ENCODE measurements around the gene LRRC3. TPM values are rescaled to one million over a fixed set of nuclear protein-coding genes. Genes with fewer than 3 reads are reported as not detected.

Gene LRRC3
- total RNA-seq, 1 donor from 2014 or later: 9.1 TPM

- Mint-ChIP-seq H3K27me3 (ENCODE audit: unreplicated experiment) (peaks cover 4% of the 10 kb centered on the region), H3K36me3 (ENCODE audit: low read depth, unreplicated experiment) (peaks cover 6% of the 10 kb centered on the region), H3K27ac (ENCODE audit: unreplicated experiment) (no peak overlapping the region), H3K9me3 (ENCODE audit: unreplicated experiment) (no peaks in the 10 kb centered on the region), H3K4me1 (ENCODE audit: unreplicated experiment) (peaks cover 3% of the 10 kb centered on the region), H3K4me3 (ENCODE audit: unreplicated experiment) (no peak overlapping the region)
- TF ChIP-seq, protein P1, sequence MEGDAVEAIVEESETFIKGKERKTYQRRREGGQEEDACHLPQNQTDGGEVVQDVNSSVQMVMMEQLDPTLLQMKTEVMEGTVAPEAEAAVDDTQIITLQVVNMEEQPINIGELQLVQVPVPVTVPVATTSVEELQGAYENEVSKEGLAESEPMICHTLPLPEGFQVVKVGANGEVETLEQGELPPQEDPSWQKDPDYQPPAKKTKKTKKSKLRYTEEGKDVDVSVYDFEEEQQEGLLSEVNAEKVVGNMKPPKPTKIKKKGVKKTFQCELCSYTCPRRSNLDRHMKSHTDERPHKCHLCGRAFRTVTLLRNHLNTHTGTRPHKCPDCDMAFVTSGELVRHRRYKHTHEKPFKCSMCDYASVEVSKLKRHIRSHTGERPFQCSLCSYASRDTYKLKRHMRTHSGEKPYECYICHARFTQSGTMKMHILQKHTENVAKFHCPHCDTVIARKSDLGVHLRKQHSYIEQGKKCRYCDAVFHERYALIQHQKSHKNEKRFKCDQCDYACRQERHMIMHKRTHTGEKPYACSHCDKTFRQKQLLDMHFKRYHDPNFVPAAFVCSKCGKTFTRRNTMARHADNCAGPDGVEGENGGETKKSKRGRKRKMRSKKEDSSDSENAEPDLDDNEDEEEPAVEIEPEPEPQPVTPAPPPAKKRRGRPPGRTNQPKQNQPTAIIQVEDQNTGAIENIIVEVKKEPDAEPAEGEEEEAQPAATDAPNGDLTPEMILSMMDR (IDR thresholded peaks at IDR 0.05; ENCODE audit: unreplicated experiment): no peak
- no peak for DNase-seq (ENCODE audit: low spot score)
Measured at GRCh38 chr21:44464351-44464750, 9.0 kb downstream of the LRRC3 start.

GRCh38 chr21:44466351-44466954 lies 11.1 kb downstream of the LRRC3 start:
- Mint-ChIP-seq H3K9me3 (ENCODE audit: unreplicated experiment) (no peaks in the 10 kb centered on the region), H3K36me3 (ENCODE audit: low read depth, unreplicated experiment) (peaks cover 6% of the 10 kb centered on the region), H3K4me1 (ENCODE audit: unreplicated experiment) (no peaks in the 10 kb centered on the region), H3K27me3 (ENCODE audit: unreplicated experiment) (peaks cover 4% of the 10 kb centered on the region), H3K27ac (ENCODE audit: unreplicated experiment) (peak overlapping the region; percentile 4), H3K4me3 (ENCODE audit: unreplicated experiment) (no peak overlapping the region)
- TF ChIP-seq, protein P1 (IDR thresholded peaks at IDR 0.05; ENCODE audit: unreplicated experiment): no peak
- no peak for DNase-seq (ENCODE audit: low spot score)

- H3K27me3 Mint-ChIP-seq (ENCODE audit: unreplicated experiment): peaks cover 4% of the 10 kb centered on the region
- no peak overlapping the region for H3K4me3 Mint-ChIP-seq (ENCODE audit: unreplicated experiment)
Measured at GRCh38 chr21:44466996-44467858, 11.9 kb downstream of the LRRC3 start.

GRCh38 chr21:44467859-44468195 lies 12.5 kb downstream of the LRRC3 start:
- H3K4me1 Mint-ChIP-seq (ENCODE audit: unreplicated experiment): no peaks in the 10 kb centered on the region
- no peaks in the 10 kb centered on the region for H3K9me3 Mint-ChIP-seq (ENCODE audit: unreplicated experiment)
- DNase-seq (ENCODE audit: low spot score): no peak
- H3K27me3 Mint-ChIP-seq (ENCODE audit: unreplicated experiment): peaks cover 4% of the 10 kb centered on the region
- no peak overlapping the region for H3K27ac Mint-ChIP-seq (ENCODE audit: unreplicated experiment)
- peaks cover 6% of the 10 kb centered on the region for H3K36me3 Mint-ChIP-seq (ENCODE audit: low read depth, unreplicated experiment)
- H3K4me3 Mint-ChIP-seq (ENCODE audit: unreplicated experiment): no peak overlapping the region
- TF ChIP-seq, protein P1 (IDR thresholded peaks at IDR 0.05; ENCODE audit: unreplicated experiment): no peak

More at GRCh38 chr21:44466996-44467858, 11.9 kb downstream of the LRRC3 start:
- H3K36me3 Mint-ChIP-seq (ENCODE audit: low read depth, unreplicated experiment): peaks cover 6% of the 10 kb centered on the region
- H3K27ac Mint-ChIP-seq (ENCODE audit: unreplicated experiment): no peak overlapping the region
- H3K9me3 Mint-ChIP-seq (ENCODE audit: unreplicated experiment): no peaks in the 10 kb centered on the region
- TF ChIP-seq, protein P1 (IDR thresholded peaks at IDR 0.05; ENCODE audit: unreplicated experiment): no peak
- DNase-seq (ENCODE audit: low spot score): no peak
- no peaks in the 10 kb centered on the region for H3K4me1 Mint-ChIP-seq (ENCODE audit: unreplicated experiment)

DNA sequence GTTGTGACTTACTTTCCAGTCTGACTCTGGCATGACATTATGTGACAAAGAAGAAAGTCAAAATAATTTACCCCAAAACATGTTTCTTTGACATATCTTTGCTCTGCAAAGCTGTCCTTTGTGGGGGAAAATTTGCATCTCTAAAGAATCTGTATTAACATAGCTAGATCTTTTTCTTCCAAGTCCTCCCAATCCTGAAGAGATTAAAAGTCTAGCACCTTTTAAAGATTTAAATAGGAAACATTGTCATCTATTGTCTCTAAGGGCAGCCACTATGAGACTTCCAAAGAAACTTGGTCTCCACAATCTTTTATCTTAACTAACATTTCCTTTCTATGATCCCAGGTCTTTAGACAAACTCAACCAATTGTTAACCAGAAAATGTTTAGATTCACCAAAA lies 16.0 kb downstream of the LRRC3 start:
- H3K27ac Mint-ChIP-seq (ENCODE audit: unreplicated experiment): no peak overlapping the region
- no peaks in the 10 kb centered on the region for H3K4me1 Mint-ChIP-seq (ENCODE audit: unreplicated experiment)
- TF ChIP-seq, protein P1 (IDR thresholded peaks at IDR 0.05; ENCODE audit: unreplicated experiment): no peak
- no peaks in the 10 kb centered on the region for H3K9me3 Mint-ChIP-seq (ENCODE audit: unreplicated experiment)
- no peak overlapping the region for H3K4me3 Mint-ChIP-seq (ENCODE audit: unreplicated experiment)
- no peaks in the 10 kb centered on the region for H3K27me3 Mint-ChIP-seq (ENCODE audit: unreplicated experiment)
- H3K36me3 Mint-ChIP-seq (ENCODE audit: low read depth, unreplicated experiment): no peaks in the 10 kb centered on the region
- DNase-seq (ENCODE audit: low spot score): no peak
